Right lobe of liver (tissue), 4 donors: ENCODE data around the gene NDUFA12.

Source experiments
- CTCF ChIP-seq, 4 donors: fragments of 200-600 bp in 3 of 4; fragments of 450-650 bp in 1 of 4; IDR thresholded peaks; one replicate each; pipeline versions ENCODE4 v1.5.1 to v1.8.0; 2016 to 2022; ENCODE audit warnings: antibody characterized with exemption in 4 of 4, mild to moderate bottlenecking in 2 of 4
- POLR2A ChIP-seq: fragments of 450-650 bp; IDR thresholded peaks from one replicate; pipeline ENCODE4 v1.6.1; 2017; ENCODE audit warnings: antibody characterized with exemption, mild to moderate bottlenecking
- donor health status: DM: no; HTN: no; CAD: no.
- donor health status: DM: no; HTN: no; CAD: no.
- donor health status: DM: no; HTN: yes; CAD: no.

GRCh38 chr12:94961256-94961824 lies 42.2 kb downstream of the NDUFA12 start:
- TF ChIP-seq POLR2A (no peak), CTCF (IDR thresholded peaks at IDR 0.05) (no peak)
